ENCODE data around the gene ZNF496. TPM values are rescaled to one million over a fixed set of nuclear protein-coding genes. Genes with fewer than 3 reads are reported as not detected.

The ZNF496 gene
- total and polyA plus RNA-seq, 2 of the 13 experiments (the other 11 are each of a cell fraction or from before 2014, with no cell fraction given): 14.8 to 18.6 TPM

DNA sequence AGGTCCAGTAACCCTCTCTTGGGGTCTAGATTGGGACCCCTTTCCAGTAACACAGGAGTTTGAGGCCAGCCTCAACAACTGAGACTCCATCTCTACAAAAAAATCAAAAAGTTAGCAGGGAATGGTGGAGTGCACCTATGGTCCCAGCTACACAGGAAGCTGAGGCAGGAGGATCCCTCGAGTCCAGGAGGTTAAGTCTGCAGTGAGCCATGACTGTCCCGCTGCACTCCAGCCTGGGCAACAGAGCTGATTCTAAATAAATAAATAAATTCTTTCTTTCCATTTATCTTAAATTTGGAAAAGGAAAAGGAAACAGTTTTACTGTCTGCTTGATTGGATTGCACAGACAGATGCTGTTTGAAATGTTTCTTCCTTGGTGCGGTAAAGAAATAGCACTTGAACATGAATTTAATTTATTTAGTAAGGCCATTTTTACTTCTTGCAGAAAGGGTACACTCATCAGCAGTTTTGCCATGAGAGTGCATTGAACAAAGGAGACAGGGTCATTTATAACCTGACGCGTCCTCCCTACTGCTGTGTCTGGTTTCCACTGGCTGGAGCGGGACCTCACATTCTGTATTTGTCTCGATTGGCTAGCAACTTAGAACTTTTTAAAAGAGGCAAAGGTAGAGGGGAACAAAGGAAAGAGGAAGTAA is 37.0 kb upstream of the ZNF496 start:
- 32% methylated on average over 7 of the region's 7 CpGs for WGBS (ENCODE audit: low lambda C conversion rate)
- no peak for ATAC-seq
- no peak overlapping the region for H2AFZ ChIP-seq (ENCODE audit: low read length)

DNA sequence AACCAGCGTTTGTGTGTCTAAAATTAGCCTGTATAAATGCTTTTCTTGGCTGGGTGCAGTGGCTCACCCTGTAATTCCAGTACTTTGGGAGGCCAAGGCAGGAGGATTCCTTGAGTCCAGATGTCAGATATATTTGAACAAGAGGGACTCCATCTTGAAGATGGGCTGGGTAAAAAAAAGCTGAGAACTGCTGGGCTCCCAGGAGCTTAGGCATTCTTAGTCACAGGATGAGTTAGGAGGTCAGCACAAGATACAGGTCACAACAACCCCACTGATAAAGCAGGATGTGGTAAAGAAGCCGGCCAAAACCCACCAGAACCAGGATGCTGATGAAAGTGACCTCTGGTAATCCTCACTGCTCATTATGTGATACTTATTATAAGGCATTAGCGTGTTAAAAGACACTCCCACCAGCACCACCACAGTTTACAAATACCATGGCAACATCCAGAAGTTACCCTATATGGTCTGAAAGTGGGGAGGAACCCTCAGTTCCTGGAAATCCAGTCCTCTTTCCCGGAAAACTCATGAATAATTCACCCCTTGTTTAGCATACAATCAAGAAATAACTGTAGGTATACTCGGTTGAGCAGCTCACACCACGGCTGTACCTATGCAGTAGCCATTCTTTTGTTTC is 36.2 kb upstream of the ZNF496 start:
- no peak for FAIRE-seq
- H3K27me3 ChIP-seq (ENCODE audit: control insufficient read depth in 1 of 2, insufficient read depth in 2 of 2, low read length in 2 of 2): no peaks in the 10 kb centered on the region
- POLR2A ChIA-PET: no interaction called here
- no peak for DNase-seq (ENCODE audit: low spot score)
- ATAC-seq: no peak
- H3K4me3 ChIP-seq (replicated peaks in 1 of 3; ENCODE audit: insufficient read depth in 1 of 3, low read depth in 2 of 3, low read length in 3 of 3): no peak overlapping the region
- WGBS (ENCODE audit: low lambda C conversion rate): 1% methylated on average over 6 of the region's 6 CpGs
- in situ Hi-C loops (cut with HindIII; ENCODE audit: extremely low pct_ligation_motif_present, low pct_unique_long_range_greater_than_20kb): no loop called here
- no peak overlapping the region for H2AFZ ChIP-seq (ENCODE audit: low read length)
- no TSS peak for BruUV-seq (replicated peaks)
- H4K20me1 ChIP-seq (ENCODE audit: insufficient read depth, low read length): no peaks in the 10 kb centered on the region
- H3K79me2 ChIP-seq (ENCODE audit: insufficient read depth, low read length): no peaks in the 10 kb centered on the region
- H3K4me1 ChIP-seq (ENCODE audit: insufficient read depth, low read length): no peaks in the 10 kb centered on the region
- intact Hi-C loops (cut with micrococcal nuclease; ENCODE audit: unreplicated experiment): no loop called here
- no peak overlapping the region for H3K4me2 ChIP-seq (ENCODE audit: low read depth, low read length)
- H3K9me3 ChIP-seq (ENCODE audit: low read length): peaks cover 19% of the 10 kb centered on the region; the same call in 1 of the 2 replicates
- H3K36me3 ChIP-seq (replicated peaks in 1 of 2; ENCODE audit: control insufficient read depth in 1 of 2, insufficient read depth in 2 of 2, low read length in 2 of 2): no peaks in the 10 kb centered on the region
- CTCF ChIA-PET (ENCODE audit: low intra/inter-chr PET ratio, low total read pairs): no interaction called here
- TF ChIP-seq ZNF251 (CRISPR knock-in tag; IDR thresholded peaks at IDR 0.05) (no peak), ZNF564 (CRISPR knock-in tag; IDR thresholded peaks at IDR 0.05) (no peak), MED1 (CRISPR knock-in tag; IDR thresholded peaks at IDR 0.05) (no peak), ZNF674 (CRISPR knock-in tag; IDR thresholded peaks at IDR 0.05; ENCODE audit: low read depth) (no peak), POGZ (CRISPR knock-in tag; IDR thresholded peaks at IDR 0.05) (no peak), ZKSCAN5 (CRISPR knock-in tag; IDR thresholded peaks at IDR 0.05) (no peak)
- TF ChIP-seq, protein P1, sequence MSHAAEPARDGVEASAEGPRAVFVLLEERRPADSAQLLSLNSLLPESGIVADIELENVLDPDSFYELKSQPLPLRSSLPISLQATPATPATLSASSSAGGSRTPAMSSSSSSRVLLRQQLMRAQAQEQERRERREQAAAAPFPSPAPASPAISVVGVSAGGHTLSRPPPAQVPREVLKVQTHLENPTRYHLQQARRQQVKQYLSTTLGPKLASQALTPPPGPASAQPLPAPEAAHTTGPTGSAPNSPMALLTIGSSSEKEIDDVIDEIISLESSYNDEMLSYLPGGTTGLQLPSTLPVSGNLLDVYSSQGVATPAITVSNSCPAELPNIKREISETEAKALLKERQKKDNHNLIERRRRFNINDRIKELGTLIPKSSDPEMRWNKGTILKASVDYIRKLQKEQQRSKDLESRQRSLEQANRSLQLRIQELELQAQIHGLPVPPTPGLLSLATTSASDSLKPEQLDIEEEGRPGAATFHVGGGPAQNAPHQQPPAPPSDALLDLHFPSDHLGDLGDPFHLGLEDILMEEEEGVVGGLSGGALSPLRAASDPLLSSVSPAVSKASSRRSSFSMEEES (CRISPR knock-in tag; IDR thresholded peaks at IDR 0.05): no peak
- no peak overlapping the region for H3K27ac ChIP-seq (ENCODE audit: extremely low read length, insufficient read depth, low read length)
- no peak overlapping the region for H3K9ac ChIP-seq (ENCODE audit: insufficient read depth, low read depth, low read length)

More for the DNA sequence above, 37.0 kb upstream of the ZNF496 start:
- ChIA-PET CTCF (ENCODE audit: low intra/inter-chr PET ratio, low total read pairs) (no interaction called here), POLR2A (no interaction called here)
- Histone ChIP-seq H3K9me3 (ENCODE audit: low read length) (peaks cover 19% of the 10 kb centered on the region; the same call in 1 of the 2 replicates), H3K36me3 (replicated peaks in 1 of 2; ENCODE audit: control insufficient read depth in 1 of 2, insufficient read depth in 2 of 2, low read length in 2 of 2) (no peaks in the 10 kb centered on the region), H3K4me2 (ENCODE audit: low read depth, low read length) (no peak overlapping the region), H4K20me1 (ENCODE audit: insufficient read depth, low read length) (no peaks in the 10 kb centered on the region), H3K27me3 (ENCODE audit: control insufficient read depth in 1 of 2, insufficient read depth in 2 of 2, low read length in 2 of 2) (no peaks in the 10 kb centered on the region), H3K9ac (ENCODE audit: insufficient read depth, low read depth, low read length) (no peak overlapping the region), H3K27ac (ENCODE audit: extremely low read length, insufficient read depth, low read length) (no peak overlapping the region), H3K4me1 (ENCODE audit: insufficient read depth, low read length) (no peaks in the 10 kb centered on the region), H3K79me2 (ENCODE audit: insufficient read depth, low read length) (no peaks in the 10 kb centered on the region), H3K4me3 (replicated peaks in 1 of 3; ENCODE audit: insufficient read depth in 1 of 3, low read depth in 2 of 3, low read length in 3 of 3) (no peak overlapping the region)
- FAIRE-seq: no peak
- DNase-seq (ENCODE audit: low spot score): no peak
- intact Hi-C loops (cut with micrococcal nuclease; ENCODE audit: unreplicated experiment): no loop called here
- TF ChIP-seq ZNF235 (CRISPR knock-in tag; IDR thresholded peaks at IDR 0.05; ENCODE audit: borderline replicate concordance) (no peak), ARNTL (CRISPR knock-in tag; IDR thresholded peaks at IDR 0.05) (no peak), SIN3B (IDR thresholded peaks at IDR 0.05; ENCODE audit: low read length) (no peak), MXI1 (IDR thresholded peaks at IDR 0.05; ENCODE audit: borderline replicate concordance, low read depth, low read length) (no peak)
- TF ChIP-seq, protein P2, sequence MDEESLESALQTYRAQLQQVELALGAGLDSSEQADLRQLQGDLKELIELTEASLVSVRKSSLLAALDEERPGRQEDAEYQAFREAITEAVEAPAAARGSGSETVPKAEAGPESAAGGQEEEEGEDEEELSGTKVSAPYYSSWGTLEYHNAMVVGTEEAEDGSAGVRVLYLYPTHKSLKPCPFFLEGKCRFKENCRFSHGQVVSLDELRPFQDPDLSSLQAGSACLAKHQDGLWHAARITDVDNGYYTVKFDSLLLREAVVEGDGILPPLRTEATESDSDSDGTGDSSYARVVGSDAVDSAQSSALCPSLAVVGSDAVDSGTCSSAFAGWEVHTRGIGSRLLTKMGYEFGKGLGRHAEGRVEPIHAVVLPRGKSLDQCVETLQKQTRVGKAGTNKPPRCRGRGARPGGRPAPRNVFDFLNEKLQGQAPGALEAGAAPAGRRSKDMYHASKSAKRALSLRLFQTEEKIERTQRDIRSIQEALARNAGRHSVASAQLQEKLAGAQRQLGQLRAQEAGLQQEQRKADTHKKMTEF (CRISPR knock-in tag; IDR thresholded peaks at IDR 0.05): no peak
- no TSS peak for BruUV-seq (replicated peaks)
- in situ Hi-C loops (cut with HindIII; ENCODE audit: extremely low pct_ligation_motif_present, low pct_unique_long_range_greater_than_20kb): no loop called here
